Activated T-cell treated with anti-CD3 and anti-CD28 coated beads, Interleukin-2, amount 50 U/mL, for 24 hours (primary cell): Measurements from ENCODE around the gene MTHFSD.
A peak's percentile ranks its signal among the peaks of the same experiment; 100 is the strongest.

ENCODE experiments used
- DNase-seq: peaks from one replicate; pipeline ENCODE4 v3.0.0-alpha.2; 2020
- H3K27ac Mint-ChIP-seq: 2 replicates; pipeline ENCODE4 v1.8.0; 2020; ENCODE audit warnings: mild to moderate bottlenecking, mixed read lengths
- H3K27me3 Mint-ChIP-seq: 2 replicates; pipeline ENCODE4 v1.8.0; 2020; ENCODE audit warnings: mixed read lengths
- H3K36me3 Mint-ChIP-seq: 2 replicates; pipeline ENCODE4 v1.8.0; 2020; ENCODE audit warnings: low read depth, mixed read lengths
- H3K4me1 Mint-ChIP-seq: 2 replicates; pipeline ENCODE4 v1.8.0; 2020; ENCODE audit warnings: low read depth, mixed read lengths
- H3K4me3 Mint-ChIP-seq: 2 replicates; pipeline ENCODE4 v1.8.0; 2020; ENCODE audit warnings: mild to moderate bottlenecking, moderate library complexity, mixed read lengths
- H3K9me3 Mint-ChIP-seq: 2 replicates; pipeline ENCODE4 v1.8.0; 2020; ENCODE audit warnings: mixed read lengths

MTHFSD gene

GRCh38 chr16:86524029-86524428, 31.0 kb downstream of the MTHFSD start:
- Mint-ChIP-seq H3K27me3 (peaks cover 22% of the 10 kb centered on the region), H3K4me3 (no peak overlapping the region), H3K9me3 (peaks cover 4% of the 10 kb centered on the region), H3K36me3 (peaks cover 5% of the 10 kb centered on the region), H3K4me1 (peaks cover 8% of the 10 kb centered on the region), H3K27ac (no peak overlapping the region)
- DNase-seq, result no peak

GRCh38 chr16:86523166-86523740, 31.8 kb downstream of the MTHFSD start:
- Mint-ChIP-seq H3K4me1 (peaks cover 8% of the 10 kb centered on the region), H3K27ac (no peak overlapping the region), H3K36me3 (no peaks in the 10 kb centered on the region), H3K27me3 (peaks cover 30% of the 10 kb centered on the region), H3K9me3 (peaks cover 4% of the 10 kb centered on the region), H3K4me3 (no peak overlapping the region)
- DNase-seq, result no peak

- no peak overlapping the region for H3K27ac Mint-ChIP-seq
- peaks cover 8% of the 10 kb centered on the region for H3K4me1 Mint-ChIP-seq
- DNase-seq, result no peak
- no peaks in the 10 kb centered on the region for H3K36me3 Mint-ChIP-seq
- no peak overlapping the region for H3K4me3 Mint-ChIP-seq
- H3K9me3 Mint-ChIP-seq, result peaks cover 1% of the 10 kb centered on the region
- peaks cover 36% of the 10 kb centered on the region for H3K27me3 Mint-ChIP-seq
Measured at GRCh38 chr16:86522634-86523033, 32.4 kb downstream of the MTHFSD start.

- no peak overlapping the region for H3K4me3 Mint-ChIP-seq
- no peaks in the 10 kb centered on the region for H3K9me3 Mint-ChIP-seq
- H3K27me3 Mint-ChIP-seq, result peaks cover 46% of the 10 kb centered on the region
- H3K36me3 Mint-ChIP-seq, result no peaks in the 10 kb centered on the region
- peaks cover 8% of the 10 kb centered on the region for H3K4me1 Mint-ChIP-seq
- no peak for DNase-seq
- H3K27ac Mint-ChIP-seq, result no peak overlapping the region
Measured at GRCh38 chr16:86521236-86522197, 33.5 kb downstream of the MTHFSD start.

GRCh38 chr16:86520317-86521210, 34.5 kb downstream of the MTHFSD start:
- H3K36me3 Mint-ChIP-seq, result no peaks in the 10 kb centered on the region
- no peak overlapping the region for H3K27ac Mint-ChIP-seq
- no peak for DNase-seq
- no peak overlapping the region for H3K4me3 Mint-ChIP-seq
- H3K4me1 Mint-ChIP-seq, result peaks cover 8% of the 10 kb centered on the region
- peaks cover 55% of the 10 kb centered on the region for H3K27me3 Mint-ChIP-seq
- H3K9me3 Mint-ChIP-seq, result no peaks in the 10 kb centered on the region

GRCh38 chr16:86519649-86520316, 35.3 kb downstream of the MTHFSD start:
- no peak overlapping the region for H3K27ac Mint-ChIP-seq
- H3K27me3 Mint-ChIP-seq, result peaks cover 61% of the 10 kb centered on the region
- no peaks in the 10 kb centered on the region for H3K9me3 Mint-ChIP-seq
- H3K4me3 Mint-ChIP-seq, result no peak overlapping the region
- H3K4me1 Mint-ChIP-seq, result peaks cover 8% of the 10 kb centered on the region
- DNase-seq, result peak; percentile 74
- H3K36me3 Mint-ChIP-seq, result no peaks in the 10 kb centered on the region

GRCh38 chr16:86519007-86519648, 35.9 kb downstream of the MTHFSD start:
- H3K27ac Mint-ChIP-seq, result no peak overlapping the region
- H3K27me3 Mint-ChIP-seq, result peaks cover 68% of the 10 kb centered on the region
- H3K9me3 Mint-ChIP-seq, result no peaks in the 10 kb centered on the region
- H3K4me3 Mint-ChIP-seq, result no peak overlapping the region
- DNase-seq, result no peak
- peaks cover 8% of the 10 kb centered on the region for H3K4me1 Mint-ChIP-seq
- H3K36me3 Mint-ChIP-seq, result no peaks in the 10 kb centered on the region

GRCh38 chr16:86517652-86518258, 37.3 kb downstream of the MTHFSD start:
- H3K36me3 Mint-ChIP-seq, result no peaks in the 10 kb centered on the region
- H3K27me3 Mint-ChIP-seq, result peaks cover 80% of the 10 kb centered on the region
- DNase-seq, result peak; percentile 53
- no peak overlapping the region for H3K4me3 Mint-ChIP-seq
- H3K27ac Mint-ChIP-seq, result no peak overlapping the region
- H3K9me3 Mint-ChIP-seq, result no peaks in the 10 kb centered on the region
- H3K4me1 Mint-ChIP-seq, result peaks cover 9% of the 10 kb centered on the region

- H3K4me3 Mint-ChIP-seq, result no peak overlapping the region
- no peak for DNase-seq
- no peaks in the 10 kb centered on the region for H3K36me3 Mint-ChIP-seq
- no peak overlapping the region for H3K27ac Mint-ChIP-seq
- no peaks in the 10 kb centered on the region for H3K9me3 Mint-ChIP-seq
- H3K4me1 Mint-ChIP-seq, result peaks cover 9% of the 10 kb centered on the region
- peaks cover 85% of the 10 kb centered on the region for H3K27me3 Mint-ChIP-seq
Measured at GRCh38 chr16:86517033-86517432, 38.0 kb downstream of the MTHFSD start.

GRCh38 chr16:86516623-86517003, 38.4 kb downstream of the MTHFSD start:
- Mint-ChIP-seq H3K36me3 (no peaks in the 10 kb centered on the region), H3K27me3 (peaks cover 87% of the 10 kb centered on the region), H3K9me3 (no peaks in the 10 kb centered on the region), H3K4me1 (peaks cover 9% of the 10 kb centered on the region), H3K27ac (no peak overlapping the region), H3K4me3 (no peak overlapping the region)
- DNase-seq, result no peak

GRCh38 chr16:86515777-86516622, 39.0 kb downstream of the MTHFSD start:
- Mint-ChIP-seq H3K27me3 (peaks cover 85% of the 10 kb centered on the region), H3K36me3 (no peaks in the 10 kb centered on the region), H3K27ac (no peak overlapping the region), H3K9me3 (no peaks in the 10 kb centered on the region), H3K4me1 (peaks cover 10% of the 10 kb centered on the region), H3K4me3 (no peak overlapping the region)
- no peak for DNase-seq

GRCh38 chr16:86515413-86515776, 39.6 kb downstream of the MTHFSD start:
- H3K9me3 Mint-ChIP-seq, result no peaks in the 10 kb centered on the region
- H3K4me3 Mint-ChIP-seq, result no peak overlapping the region
- H3K27ac Mint-ChIP-seq, result no peak overlapping the region
- peaks cover 14% of the 10 kb centered on the region for H3K4me1 Mint-ChIP-seq
- H3K36me3 Mint-ChIP-seq, result no peaks in the 10 kb centered on the region
- no peak for DNase-seq
- peaks cover 86% of the 10 kb centered on the region for H3K27me3 Mint-ChIP-seq
